ENCODE measurements around the gene ARHGEF9.
"Not testable (repeated sequence)": the region's sequence is repeated elsewhere in the genome, so short reads cannot be mapped to it uniquely, and the experiment has no call there.

The ARHGEF9 gene

GRCh38 chrX:63784902-63785707 is at the start of gene ARHGEF9:
TSS of gene ARHGEF9 (minus strand) at chrX:63785214. CDS start at chrX:63785145, 69 bp downstream.
- DNase-seq = peak in 1 of 2 experiments; percentile 3

- not testable (repeated sequence) for DNase-seq
Measured at GRCh38 chrX:63825446-63825845, 40.4 kb upstream of the ARHGEF9 start.

- no peak for DNase-seq
Measured at GRCh38 chrX:63818156-63818555, 33.1 kb upstream of the ARHGEF9 start.

GRCh38 chrX:63817696-63818095 is 32.7 kb upstream of the ARHGEF9 start:
- DNase-seq = no peak

GRCh38 chrX:63812823-63813222 is 27.8 kb upstream of the ARHGEF9 start:
- DNase-seq = no peak

GRCh38 chrX:63810746-63811145 is 25.7 kb upstream of the ARHGEF9 start:
- DNase-seq = no peak

GRCh38 chrX:63809173-63809572 is 24.2 kb upstream of the ARHGEF9 start:
- no peak for DNase-seq

GRCh38 chrX:63795406-63795805 is 10.4 kb upstream of the ARHGEF9 start:
- DNase-seq = not testable (repeated sequence)

GRCh38 chrX:63785708-63786040 is 660 bp upstream of the ARHGEF9 start:
- no peak for DNase-seq

- no peak for DNase-seq
Measured at GRCh38 chrX:63784346-63784901, 590 bp downstream of the ARHGEF9 start.

GRCh38 chrX:63782515-63782914 is 2.5 kb downstream of the ARHGEF9 start:
- no peak for DNase-seq

- no peak for DNase-seq
Measured at GRCh38 chrX:63768760-63769159, 16.3 kb downstream of the ARHGEF9 start.

- DNase-seq = no peak
Measured at GRCh38 chrX:63765712-63766111, 19.3 kb downstream of the ARHGEF9 start.

GRCh38 chrX:63764946-63765345 is 20.1 kb downstream of the ARHGEF9 start:
- no peak for DNase-seq

GRCh38 chrX:63761639-63762038 is 23.4 kb downstream of the ARHGEF9 start:
- no peak for DNase-seq

GRCh38 chrX:63758011-63758410 is 27.0 kb downstream of the ARHGEF9 start:
- no peak for DNase-seq

GRCh38 chrX:63755892-63756291 is 29.1 kb downstream of the ARHGEF9 start:
- DNase-seq = no peak

- DNase-seq = peak; percentile 80 to 86
Measured at GRCh38 chrX:63754860-63755579, 30.0 kb downstream of the ARHGEF9 start.

- DNase-seq = peak; percentile 22 to 35
Measured at GRCh38 chrX:63754136-63754859, 30.7 kb downstream of the ARHGEF9 start.

- no peak for DNase-seq
Measured at GRCh38 chrX:63751481-63751880, 33.5 kb downstream of the ARHGEF9 start.

- DNase-seq = no peak
Measured at GRCh38 chrX:63750811-63751210, 34.2 kb downstream of the ARHGEF9 start.

GRCh38 chrX:63747331-63747730 is 37.7 kb downstream of the ARHGEF9 start:
- DNase-seq = no peak

- DNase-seq = no peak
Measured at GRCh38 chrX:63746715-63747114, 38.3 kb downstream of the ARHGEF9 start.

Measured in activated CD4-positive, alpha-beta T cell treated with anti-CD3 and anti-CD28 coated beads, Interleukin-2, amount 50 U/mL, for 48 hours (primary cell).